HG02973 (cell line): ENCODE results near the gene AANAT.

ENCODE experiments used
- ATAC-seq: cut with Tn5 transposase; IDR thresholded peaks from one replicate; pipeline ENCODE4 v1.9.1; 2021; ENCODE audit warnings: moderate library complexity; ENCODE audit not compliant: unreplicated experiment

The AANAT gene

GRCh38 chr17:76467366-76467765 is at the start of gene AANAT:
Gene AANAT (plus strand): TSS chr17:76467603. CDS start chr17:76468747, 1,144 bp downstream.
- ATAC-seq, result no peak

GRCh38 chr17:76419576-76420260 is 47.7 kb upstream of the AANAT start:
- no peak for ATAC-seq

GRCh38 chr17:76420356-76421043 is 46.9 kb upstream of the AANAT start:
- ATAC-seq, result no peak

- no peak for ATAC-seq
Observed at GRCh38 chr17:76421044-76421407, 46.4 kb upstream of the AANAT start.

- no peak for ATAC-seq
Observed at GRCh38 chr17:76422406-76422805, 45.0 kb upstream of the AANAT start.

GRCh38 chr17:76422860-76423259 is 44.5 kb upstream of the AANAT start:
- ATAC-seq, result no peak

GRCh38 chr17:76426853-76427252 is 40.5 kb upstream of the AANAT start:
- ATAC-seq, result no peak

- ATAC-seq, result no peak
Observed at GRCh38 chr17:76427501-76428231, 39.7 kb upstream of the AANAT start.

- ATAC-seq, result no peak
Observed at GRCh38 chr17:76428511-76428910, 38.9 kb upstream of the AANAT start.

- no peak for ATAC-seq
Observed at GRCh38 chr17:76431509-76431908, 35.9 kb upstream of the AANAT start.

- no peak for ATAC-seq
Observed at GRCh38 chr17:76432004-76432403, 35.4 kb upstream of the AANAT start.

GRCh38 chr17:76432712-76433336 is 34.6 kb upstream of the AANAT start:
- no peak for ATAC-seq

- ATAC-seq, result no peak
Observed at GRCh38 chr17:76433693-76434092, 33.7 kb upstream of the AANAT start.

GRCh38 chr17:76434870-76435269 is 32.5 kb upstream of the AANAT start:
- ATAC-seq, result no peak

- no peak for ATAC-seq
Observed at GRCh38 chr17:76435751-76436150, 31.7 kb upstream of the AANAT start.

- ATAC-seq, result no peak
Observed at GRCh38 chr17:76437467-76438402, 29.7 kb upstream of the AANAT start.

- ATAC-seq, result no peak
Observed at GRCh38 chr17:76438906-76439305, 28.5 kb upstream of the AANAT start.

- ATAC-seq, result no peak
Observed at GRCh38 chr17:76439314-76439928, 28.0 kb upstream of the AANAT start.

GRCh38 chr17:76440751-76441362 is 26.5 kb upstream of the AANAT start:
- ATAC-seq, result no peak
